WTC11 (cell line): ENCODE data around the gene JAZF1.

Source experiments
- CREM ChIP-seq: sonication (generic); formaldehyde crosslinking; IDR thresholded peaks from 2 replicates; pipeline ENCODE4 v1.8.1; 2022; ENCODE audit warnings: mild to moderate bottlenecking, missing genetic modification reagents, moderate library complexity
- ELF4 ChIP-seq: sonication (generic); formaldehyde crosslinking; IDR thresholded peaks from 2 replicates; pipeline ENCODE4 v1.8.1; 2022; ENCODE audit warnings: low read depth, mild to moderate bottlenecking, moderate library complexity, missing genetic modification reagents
- NR3C1 ChIP-seq: sonication (generic); formaldehyde crosslinking; conservative IDR thresholded peaks from 2 replicates; pipeline ENCODE4 v1.8.1; 2023; ENCODE audit warnings: low read depth, mild to moderate bottlenecking, missing genetic modification reagents
- SP1 ChIP-seq: sonication (generic); formaldehyde crosslinking; conservative IDR thresholded peaks from 2 replicates; pipeline ENCODE4 v1.8.1; 2022; ENCODE audit warnings: missing genetic modification reagents
- TF ChIP-seq, protein P1 (sequence below): sonication (generic); formaldehyde crosslinking; IDR thresholded peaks from 2 replicates; pipeline ENCODE4 v1.8.1; 2023; ENCODE audit warnings: mild to moderate bottlenecking, missing genetic modification reagents, moderate library complexity
- TF ChIP-seq, protein P2 (sequence below): sonication (generic); formaldehyde crosslinking; IDR thresholded peaks from 2 replicates; pipeline ENCODE4 v1.8.0; 2022; ENCODE audit warnings: missing genetic modification reagents
- TF ChIP-seq, protein P3 (sequence below): fragments of 200-600 bp; IDR thresholded peaks from 2 replicates; pipeline ENCODE4 v1.8.0; 2022; ENCODE audit warnings: antibody characterized with exemption
- TF ChIP-seq, protein P4 (sequence below): sonication (generic); formaldehyde crosslinking; IDR thresholded peaks from 2 replicates; pipeline ENCODE4 v1.8.1; 2022; ENCODE audit warnings: low read depth, missing genetic modification reagents, borderline replicate concordance
- TF ChIP-seq, protein P5 (sequence below): sonication (generic); formaldehyde crosslinking; IDR thresholded peaks from 2 replicates; pipeline ENCODE4 v1.8.0; 2022; ENCODE audit warnings: mild to moderate bottlenecking, missing genetic modification reagents

DNA sequence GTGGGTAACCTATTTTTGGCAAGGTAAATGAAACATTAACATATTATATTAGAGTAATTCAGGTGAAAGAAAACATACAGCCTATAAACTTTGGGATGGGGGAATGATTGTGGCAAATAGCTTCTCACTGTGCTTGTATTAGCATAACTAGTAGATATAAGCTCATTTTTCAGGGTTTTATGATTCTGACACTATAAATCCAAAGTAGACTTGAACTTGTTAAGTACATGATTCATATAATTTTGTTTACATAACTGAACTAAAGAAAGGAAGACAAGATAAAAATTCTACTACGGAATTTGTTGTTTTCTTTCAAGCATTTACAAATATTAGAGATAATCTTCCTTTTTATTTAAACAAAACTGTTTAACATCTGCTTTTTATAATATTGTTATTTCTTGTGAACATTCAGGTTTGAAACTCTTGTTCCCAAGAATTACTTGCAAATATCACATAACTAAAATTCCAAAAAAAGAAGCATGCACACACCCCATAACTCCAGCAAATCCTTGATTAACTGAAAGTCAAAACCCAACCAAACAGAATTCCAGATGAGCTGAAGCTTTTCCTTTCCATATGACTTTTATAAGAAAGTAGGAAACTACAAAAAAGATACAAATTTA lies 142.3 kb downstream of the JAZF1 start:
- TF ChIP-seq SP1 (no peak), CREM (no peak), ELF4 (CRISPR knock-in tag) (no peak), NR3C1 (CRISPR knock-in tag) (no peak)
- TF ChIP-seq, protein P1, sequence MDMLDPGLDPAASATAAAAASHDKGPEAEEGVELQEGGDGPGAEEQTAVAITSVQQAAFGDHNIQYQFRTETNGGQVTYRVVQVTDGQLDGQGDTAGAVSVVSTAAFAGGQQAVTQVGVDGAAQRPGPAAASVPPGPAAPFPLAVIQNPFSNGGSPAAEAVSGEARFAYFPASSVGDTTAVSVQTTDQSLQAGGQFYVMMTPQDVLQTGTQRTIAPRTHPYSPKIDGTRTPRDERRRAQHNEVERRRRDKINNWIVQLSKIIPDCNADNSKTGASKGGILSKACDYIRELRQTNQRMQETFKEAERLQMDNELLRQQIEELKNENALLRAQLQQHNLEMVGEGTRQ, result no peak
- TF ChIP-seq, protein P2, sequence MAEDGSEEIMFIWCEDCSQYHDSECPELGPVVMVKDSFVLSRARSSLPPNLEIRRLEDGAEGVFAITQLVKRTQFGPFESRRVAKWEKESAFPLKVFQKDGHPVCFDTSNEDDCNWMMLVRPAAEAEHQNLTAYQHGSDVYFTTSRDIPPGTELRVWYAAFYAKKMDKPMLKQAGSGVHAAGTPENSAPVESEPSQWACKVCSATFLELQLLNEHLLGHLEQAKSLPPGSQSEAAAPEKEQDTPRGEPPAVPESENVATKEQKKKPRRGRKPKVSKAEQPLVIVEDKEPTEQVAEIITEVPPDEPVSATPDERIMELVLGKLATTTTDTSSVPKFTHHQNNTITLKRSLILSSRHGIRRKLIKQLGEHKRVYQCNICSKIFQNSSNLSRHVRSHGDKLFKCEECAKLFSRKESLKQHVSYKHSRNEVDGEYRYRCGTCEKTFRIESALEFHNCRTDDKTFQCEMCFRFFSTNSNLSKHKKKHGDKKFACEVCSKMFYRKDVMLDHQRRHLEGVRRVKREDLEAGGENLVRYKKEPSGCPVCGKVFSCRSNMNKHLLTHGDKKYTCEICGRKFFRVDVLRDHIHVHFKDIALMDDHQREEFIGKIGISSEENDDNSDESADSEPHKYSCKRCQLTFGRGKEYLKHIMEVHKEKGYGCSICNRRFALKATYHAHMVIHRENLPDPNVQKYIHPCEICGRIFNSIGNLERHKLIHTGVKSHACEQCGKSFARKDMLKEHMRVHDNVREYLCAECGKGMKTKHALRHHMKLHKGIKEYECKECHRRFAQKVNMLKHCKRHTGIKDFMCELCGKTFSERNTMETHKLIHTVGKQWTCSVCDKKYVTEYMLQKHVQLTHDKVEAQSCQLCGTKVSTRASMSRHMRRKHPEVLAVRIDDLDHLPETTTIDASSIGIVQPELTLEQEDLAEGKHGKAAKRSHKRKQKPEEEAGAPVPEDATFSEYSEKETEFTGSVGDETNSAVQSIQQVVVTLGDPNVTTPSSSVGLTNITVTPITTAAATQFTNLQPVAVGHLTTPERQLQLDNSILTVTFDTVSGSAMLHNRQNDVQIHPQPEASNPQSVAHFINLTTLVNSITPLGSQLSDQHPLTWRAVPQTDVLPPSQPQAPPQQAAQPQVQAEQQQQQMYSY, result no peak
- TF ChIP-seq, protein P3, sequence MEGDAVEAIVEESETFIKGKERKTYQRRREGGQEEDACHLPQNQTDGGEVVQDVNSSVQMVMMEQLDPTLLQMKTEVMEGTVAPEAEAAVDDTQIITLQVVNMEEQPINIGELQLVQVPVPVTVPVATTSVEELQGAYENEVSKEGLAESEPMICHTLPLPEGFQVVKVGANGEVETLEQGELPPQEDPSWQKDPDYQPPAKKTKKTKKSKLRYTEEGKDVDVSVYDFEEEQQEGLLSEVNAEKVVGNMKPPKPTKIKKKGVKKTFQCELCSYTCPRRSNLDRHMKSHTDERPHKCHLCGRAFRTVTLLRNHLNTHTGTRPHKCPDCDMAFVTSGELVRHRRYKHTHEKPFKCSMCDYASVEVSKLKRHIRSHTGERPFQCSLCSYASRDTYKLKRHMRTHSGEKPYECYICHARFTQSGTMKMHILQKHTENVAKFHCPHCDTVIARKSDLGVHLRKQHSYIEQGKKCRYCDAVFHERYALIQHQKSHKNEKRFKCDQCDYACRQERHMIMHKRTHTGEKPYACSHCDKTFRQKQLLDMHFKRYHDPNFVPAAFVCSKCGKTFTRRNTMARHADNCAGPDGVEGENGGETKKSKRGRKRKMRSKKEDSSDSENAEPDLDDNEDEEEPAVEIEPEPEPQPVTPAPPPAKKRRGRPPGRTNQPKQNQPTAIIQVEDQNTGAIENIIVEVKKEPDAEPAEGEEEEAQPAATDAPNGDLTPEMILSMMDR, result no peak
- TF ChIP-seq, protein P4, sequence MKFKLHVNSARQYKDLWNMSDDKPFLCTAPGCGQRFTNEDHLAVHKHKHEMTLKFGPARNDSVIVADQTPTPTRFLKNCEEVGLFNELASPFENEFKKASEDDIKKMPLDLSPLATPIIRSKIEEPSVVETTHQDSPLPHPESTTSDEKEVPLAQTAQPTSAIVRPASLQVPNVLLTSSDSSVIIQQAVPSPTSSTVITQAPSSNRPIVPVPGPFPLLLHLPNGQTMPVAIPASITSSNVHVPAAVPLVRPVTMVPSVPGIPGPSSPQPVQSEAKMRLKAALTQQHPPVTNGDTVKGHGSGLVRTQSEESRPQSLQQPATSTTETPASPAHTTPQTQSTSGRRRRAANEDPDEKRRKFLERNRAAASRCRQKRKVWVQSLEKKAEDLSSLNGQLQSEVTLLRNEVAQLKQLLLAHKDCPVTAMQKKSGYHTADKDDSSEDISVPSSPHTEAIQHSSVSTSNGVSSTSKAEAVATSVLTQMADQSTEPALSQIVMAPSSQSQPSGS (CRISPR knock-in tag), result no peak
- TF ChIP-seq, protein P5, sequence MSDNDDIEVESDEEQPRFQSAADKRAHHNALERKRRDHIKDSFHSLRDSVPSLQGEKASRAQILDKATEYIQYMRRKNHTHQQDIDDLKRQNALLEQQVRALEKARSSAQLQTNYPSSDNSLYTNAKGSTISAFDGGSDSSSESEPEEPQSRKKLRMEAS, result no peak
